A673 (cell line): ENCODE measurements around the gene TMEM109. TPM values are rescaled to one million over a fixed set of nuclear protein-coding genes. Genes with fewer than 3 reads are reported as not detected.

Experiments used
- BruUV-seq: library from RNA; stranded (reverse); fragments of 400-500 nt; replicated peaks from 2 replicates; lab custom pipeline; 2021; lab: Mats Ljungman, UMichigan
- CTCF ChIA-PET: fragments of 300-600 bp; sonication (Branson Sonifier 250); formaldehyde crosslinking; loops from one replicate; lab custom pipeline; 2022; ENCODE audit warnings: antibody characterized with exemption; lab: Charles Lee
- POLR2A ChIA-PET: fragments of 300-600 bp; sonication (Branson Sonifier 250); formaldehyde crosslinking; loops from one replicate; lab custom pipeline; 2022; ENCODE audit warnings: antibody characterized with exemption; ENCODE audit not compliant: low non-redundant PET; lab: Charles Lee
- DNase-seq: peaks from one replicate; pipeline ENCODE4 v3.0.0-alpha.2; 2015; ENCODE audit warnings: low spot score
- H3K27ac ChIP-seq: fragments of 200-600 bp; sonication (generic); 2 replicates; pipeline ENCODE4 v1.5.1; 2016; ENCODE audit warnings: mixed run types, low read depth, mild to moderate bottlenecking, mixed read lengths, antibody characterized with exemption, low read length; ENCODE audit not compliant: poor library complexity, severe bottlenecking
- H3K27me3 ChIP-seq: fragments of 200-600 bp; sonication (generic); replicated peaks from 2 replicates; pipeline ENCODE4 v1.6.1; 2017; ENCODE audit warnings: mixed run types, low read depth, mild to moderate bottlenecking, mixed read lengths, antibody characterized with exemption, low read length; ENCODE audit not compliant: insufficient read depth, poor library complexity
- H3K36me3 ChIP-seq: fragments of 200-600 bp; sonication (generic); 2 replicates; pipeline ENCODE4 v1.6.1; 2016; ENCODE audit warnings: mixed run types, mild to moderate bottlenecking, mixed read lengths, antibody characterized with exemption, low read length; ENCODE audit not compliant: insufficient read depth, poor library complexity, severe bottlenecking
- H3K4me1 ChIP-seq: fragments of 200-600 bp; sonication (generic); 2 replicates; pipeline ENCODE4 v1.6.1; 2017; ENCODE audit warnings: mixed run types, mild to moderate bottlenecking, mixed read lengths, antibody characterized with exemption, low read length; ENCODE audit not compliant: insufficient read depth, poor library complexity, severe bottlenecking
- H3K4me3 ChIP-seq: fragments of 200-600 bp; sonication (generic); 2 replicates; pipeline ENCODE4 v1.5.1; 2016; ENCODE audit warnings: low read depth, mixed run types, mild to moderate bottlenecking, mixed read lengths, low read length; ENCODE audit not compliant: poor library complexity, severe bottlenecking
- H3K9me3 ChIP-seq: fragments of 200-600 bp; sonication (generic); 2 replicates; pipeline ENCODE4 v1.6.1; 2016; ENCODE audit warnings: mixed run types, low read depth, mild to moderate bottlenecking, mixed read lengths, antibody characterized with exemption, low read length; ENCODE audit not compliant: poor library complexity, severe bottlenecking
- CTCF ChIP-seq: fragments of 300-800, 200-600 bp; sonication (generic); conservative IDR thresholded peaks from 2 replicates; pipeline ENCODE4 v1.5.1; 2017; ENCODE audit warnings: low read depth, mild to moderate bottlenecking, antibody characterized with exemption, low read length, moderate library complexity, mixed read lengths
- EZH2 ChIP-seq: fragments of 200-600 bp; sonication (generic); IDR thresholded peaks from 2 replicates; pipeline ENCODE4 v1.6.1; 2017; ENCODE audit warnings: borderline replicate concordance, low read depth, mild to moderate bottlenecking, mixed read lengths, antibody characterized with exemption, low read length; ENCODE audit not compliant: poor library complexity, severe bottlenecking
- intact Hi-C: fragments of 100-400 bp; cut with micrococcal nuclease; formaldehyde crosslinking; loops from one replicate; pipeline ENCODE4 v1.10.0; 2022; ENCODE audit not compliant: unreplicated experiment
- total RNA-seq: library from RNA; stranded (reverse); gene quantifications from 2 replicates; pipeline ENCODE4 v1.2.3, GENCODE V29; 2021

The TMEM109 gene
- total RNA-seq, 1 experiment from 2014 or later = 169 TPM

- no peak overlapping the region for H3K27ac ChIP-seq
- CTCF ChIA-PET = no interaction called here
- no peak overlapping the region for H3K4me3 ChIP-seq
- DNase-seq = no peak
- TF ChIP-seq CTCF = no peak
- no peak for TF ChIP-seq EZH2
- no peaks in the 10 kb centered on the region for H3K4me1 ChIP-seq
- no peaks in the 10 kb centered on the region for H3K9me3 ChIP-seq
- BruUV-seq = no TSS peak
- no peaks in the 10 kb centered on the region for H3K36me3 ChIP-seq
- intact Hi-C loops = no loop called here
- H3K27me3 ChIP-seq = no peaks in the 10 kb centered on the region
- POLR2A ChIA-PET = no interaction called here
Measured at GRCh38 chr11:60871378-60872061, 42.4 kb upstream of the TMEM109 start.

GRCh38 chr11:60872124-60872960 is 41.6 kb upstream of the TMEM109 start:
- POLR2A ChIA-PET = no interaction called here
- no TSS peak for BruUV-seq
- Histone ChIP-seq H3K27ac (no peak overlapping the region), H3K4me3 (no peak overlapping the region), H3K36me3 (no peaks in the 10 kb centered on the region), H3K9me3 (no peaks in the 10 kb centered on the region), H3K4me1 (no peaks in the 10 kb centered on the region), H3K27me3 (no peaks in the 10 kb centered on the region)
- intact Hi-C loops = no loop called here
- DNase-seq = no peak
- TF ChIP-seq EZH2 (no peak), CTCF (no peak)
- CTCF ChIA-PET = no interaction called here

- ChIA-PET CTCF (no interaction called here), POLR2A (no interaction called here)
Measured at GRCh38 chr11:60872961-60873524, 40.9 kb upstream of the TMEM109 start.

More at GRCh38 chr11:60872961-60873524, 40.9 kb upstream of the TMEM109 start:
- H3K36me3 ChIP-seq = no peaks in the 10 kb centered on the region
- no peak for DNase-seq
- H3K4me3 ChIP-seq = no peak overlapping the region
- no peaks in the 10 kb centered on the region for H3K9me3 ChIP-seq
- no peak for TF ChIP-seq EZH2
- TF ChIP-seq CTCF = no peak
- H3K27me3 ChIP-seq = no peaks in the 10 kb centered on the region
- no TSS peak for BruUV-seq
- intact Hi-C loops = no loop called here
- no peaks in the 10 kb centered on the region for H3K4me1 ChIP-seq
- H3K27ac ChIP-seq = no peak overlapping the region
